ENCODE data around the gene GMEB1. TPM values are rescaled to one million over a fixed set of nuclear protein-coding genes. Genes with fewer than 3 reads are reported as not detected.

The GMEB1 gene
- 10 to 100 TPM; 26.1 to 29.1 (median 28.3) TPM for total RNA-seq
- total RNA-seq (2013), result 15.8 TPM

- no peak for TF ChIP-seq CTCF (IDR thresholded peaks at IDR 0.05)
- H3K9me3 Mint-ChIP-seq, result no peaks in the 10 kb centered on the region
These were observed at the start of gene GMEB1 for GRCh38 chr1:28668191-28668955. Gene GMEB1, plus strand, starts transcription at chr1:28668784. Its CDS starts 14,829 bp downstream, at chr1:28683613.

GRCh38 chr1:28631713-28632112 lies 36.9 kb upstream of the GMEB1 start:
- no peak for ATAC-seq
- Mint-ChIP-seq H3K4me3 (no peak overlapping the region), H3K27ac (peak overlapping the region in 1 of 2 donors; percentile 12), H3K4me1 (peaks cover 11 to 12% of the 10 kb centered on the region in 2 donors), H3K36me3 (no peaks in the 10 kb centered on the region), H3K9me3 (no peaks in the 10 kb centered on the region), H3K27me3 (ENCODE audit: low read depth in 2 of 2) (no peaks in the 10 kb centered on the region)
- Histone ChIP-seq H3K4me3 (ENCODE audit: low read length) (no peak overlapping the region), H3K27ac (ENCODE audit: low read length) (no peak overlapping the region), H3K9me3 (ENCODE audit: control insufficient read depth, insufficient read depth, low read length) (no peaks in the 10 kb centered on the region), H3K4me1 (ENCODE audit: control insufficient read depth, insufficient read depth, low read length) (no peaks in the 10 kb centered on the region), H3K27me3 (ENCODE audit: control insufficient read depth, insufficient read depth, low read length) (no peaks in the 10 kb centered on the region), H3K36me3 (ENCODE audit: control insufficient read depth, insufficient read depth, low read length) (no peaks in the 10 kb centered on the region)
- WGBS (ENCODE audit: insufficient coverage), result no CpG with 5 or more reads among the region's 1 CpG
- no peak for TF ChIP-seq CTCF (IDR thresholded peaks at IDR 0.05)
- intact Hi-C loops (cut with micrococcal nuclease), result no loop called here
- DNase-seq, result no peak

More at GRCh38 chr1:28668191-28668955, at the start of gene GMEB1:
- intact Hi-C loops (cut with micrococcal nuclease), result loop anchor here (1.0 to 2.0 kb wide), 3 partner anchors 20 to 68 kb away; partner anchors contain the start of genes RNU11, TAF12 and YTHDF2
- peak within 1 kb of the TSS; percentile 91 to 97 for H3K27ac Mint-ChIP-seq
- peak; percentile 85 to 91 for DNase-seq
- WGBS (ENCODE audit: insufficient coverage), result 2% methylated on average over 41 of the region's 57 CpGs
- H3K4me1 Mint-ChIP-seq, result peaks cover 14 to 15% of the 10 kb centered on the region in 2 donors
- H3K4me3 ChIP-seq (ENCODE audit: low read length), result peak within 1 kb of the TSS; percentile 94
- no peaks in the 10 kb centered on the region for H3K27me3 Mint-ChIP-seq (ENCODE audit: low read depth in 2 of 2)
- H3K4me3 Mint-ChIP-seq, result peak within 1 kb of the TSS; percentile 93
- no peaks in the 10 kb centered on the region for H3K9me3 ChIP-seq (ENCODE audit: control insufficient read depth, insufficient read depth, low read length)
- peak within 1 kb of the TSS; percentile 97 for H3K27ac ChIP-seq (ENCODE audit: low read length)
- no peaks in the 10 kb centered on the region for H3K36me3 Mint-ChIP-seq
- no peaks in the 10 kb centered on the region for H3K36me3 ChIP-seq (ENCODE audit: control insufficient read depth, insufficient read depth, low read length)
- peaks cover 22% of the 10 kb centered on the region for H3K4me1 ChIP-seq (ENCODE audit: control insufficient read depth, insufficient read depth, low read length)
- ATAC-seq, result peak; percentile 66 to 83 (median 78)
- H3K27me3 ChIP-seq (ENCODE audit: control insufficient read depth, insufficient read depth, low read length), result no peaks in the 10 kb centered on the region

- intact Hi-C loops (cut with micrococcal nuclease), result no loop called here
- Histone ChIP-seq H3K27ac (ENCODE audit: low read length) (no peak overlapping the region), H3K4me1 (ENCODE audit: control insufficient read depth, insufficient read depth, low read length) (no peaks in the 10 kb centered on the region), H3K9me3 (ENCODE audit: control insufficient read depth, insufficient read depth, low read length) (no peaks in the 10 kb centered on the region), H3K36me3 (ENCODE audit: control insufficient read depth, insufficient read depth, low read length) (no peaks in the 10 kb centered on the region), H3K27me3 (ENCODE audit: control insufficient read depth, insufficient read depth, low read length) (no peaks in the 10 kb centered on the region), H3K4me3 (ENCODE audit: low read length) (no peak overlapping the region)
- Mint-ChIP-seq H3K36me3 (no peaks in the 10 kb centered on the region), H3K27ac (peak overlapping the region in 1 of 2 donors; percentile 12), H3K9me3 (no peaks in the 10 kb centered on the region), H3K4me3 (no peak overlapping the region), H3K4me1 (peaks cover 11 to 12% of the 10 kb centered on the region in 2 donors), H3K27me3 (ENCODE audit: low read depth in 2 of 2) (no peaks in the 10 kb centered on the region)
- no peak for TF ChIP-seq CTCF (IDR thresholded peaks at IDR 0.05)
- DNase-seq, result no peak
- ATAC-seq, result no peak
- 98% methylated on average over 4 of the region's 4 CpGs for WGBS (ENCODE audit: insufficient coverage)
These were observed 36.0 kb upstream of the GMEB1 start for GRCh38 chr1:28632560-28632959.

Data from natural killer cell (primary cell).